NB4 (cell line): ENCODE results near the gene CNTN4.

ENCODE experiments used
- POLR2A ChIP-seq: IDR thresholded peaks from 2 replicates; pipeline ENCODE4 v1.6.1; 2011; ENCODE audit warnings: mild to moderate bottlenecking; ENCODE audit not compliant: insufficient read length; ENCODE audit errors: extremely low read depth
- TF ChIP-seq, protein P1 (sequence below): IDR thresholded peaks from 2 replicates; pipeline ENCODE4 v1.6.1; 2011; ENCODE audit warnings: low read depth, low read length
- TF ChIP-seq, protein P2 (sequence below): IDR thresholded peaks from one replicate; pipeline ENCODE4 v1.5.1; 2012; ENCODE audit warnings: low read depth, low read length

DNA sequence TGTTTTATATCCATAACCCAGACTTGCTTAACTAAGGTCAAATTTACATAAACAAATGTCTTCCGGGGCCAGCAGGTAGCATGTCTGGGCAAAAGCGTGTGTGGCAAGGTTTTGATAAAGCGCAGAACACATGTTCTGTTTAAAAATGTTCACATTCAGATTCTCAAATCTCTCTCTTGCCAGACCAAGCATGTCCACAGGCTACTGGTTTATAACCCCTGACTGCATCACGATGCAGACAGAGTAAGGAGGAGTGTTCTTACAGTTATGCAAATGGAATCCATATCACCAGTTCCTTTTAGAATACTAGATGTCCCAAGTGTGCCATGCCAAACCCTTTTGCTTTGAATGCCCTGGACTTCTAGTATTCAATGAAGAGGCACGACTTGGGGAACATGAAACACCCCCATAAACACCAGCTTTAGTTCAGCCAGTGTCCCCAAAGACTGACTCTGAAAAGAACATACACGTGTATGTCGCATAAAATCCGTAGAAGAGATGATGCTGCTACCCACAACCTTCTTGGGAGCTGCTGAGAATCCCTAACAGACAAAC, 412.0 kb downstream of the CNTN4 start:
- no peak for TF ChIP-seq POLR2A
- TF ChIP-seq, protein P1, sequence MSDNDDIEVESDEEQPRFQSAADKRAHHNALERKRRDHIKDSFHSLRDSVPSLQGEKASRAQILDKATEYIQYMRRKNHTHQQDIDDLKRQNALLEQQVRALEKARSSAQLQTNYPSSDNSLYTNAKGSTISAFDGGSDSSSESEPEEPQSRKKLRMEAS: no peak
- TF ChIP-seq, protein P2, sequence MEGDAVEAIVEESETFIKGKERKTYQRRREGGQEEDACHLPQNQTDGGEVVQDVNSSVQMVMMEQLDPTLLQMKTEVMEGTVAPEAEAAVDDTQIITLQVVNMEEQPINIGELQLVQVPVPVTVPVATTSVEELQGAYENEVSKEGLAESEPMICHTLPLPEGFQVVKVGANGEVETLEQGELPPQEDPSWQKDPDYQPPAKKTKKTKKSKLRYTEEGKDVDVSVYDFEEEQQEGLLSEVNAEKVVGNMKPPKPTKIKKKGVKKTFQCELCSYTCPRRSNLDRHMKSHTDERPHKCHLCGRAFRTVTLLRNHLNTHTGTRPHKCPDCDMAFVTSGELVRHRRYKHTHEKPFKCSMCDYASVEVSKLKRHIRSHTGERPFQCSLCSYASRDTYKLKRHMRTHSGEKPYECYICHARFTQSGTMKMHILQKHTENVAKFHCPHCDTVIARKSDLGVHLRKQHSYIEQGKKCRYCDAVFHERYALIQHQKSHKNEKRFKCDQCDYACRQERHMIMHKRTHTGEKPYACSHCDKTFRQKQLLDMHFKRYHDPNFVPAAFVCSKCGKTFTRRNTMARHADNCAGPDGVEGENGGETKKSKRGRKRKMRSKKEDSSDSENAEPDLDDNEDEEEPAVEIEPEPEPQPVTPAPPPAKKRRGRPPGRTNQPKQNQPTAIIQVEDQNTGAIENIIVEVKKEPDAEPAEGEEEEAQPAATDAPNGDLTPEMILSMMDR: no peak
